Adipose tissue (tissue), 3 donors: ENCODE measurements around the gene NMT2. TPM values are rescaled to one million over a fixed set of nuclear protein-coding genes. Genes with fewer than 3 reads are reported as not detected.
A peak's percentile ranks its signal among the peaks of the same experiment; 100 is the strongest.

Experiments
- H3K27ac ChIP-seq: one replicate; pipeline ENCODE4 v1.5.1; 2013; ENCODE audit warnings: low read depth, low read length
- WGBS, 3 donors: extraction: QIAGEN DNeasy Blood & Tissue Kit; methylation state at CpG; one replicate each; pipeline ENCODE4 v1.1.7; 2013; 5-methylcytosine and 5-hydroxymethylcytosine counted together
- polyA plus RNA-seq, 3 donors: library from polyadenylated mRNA; stranded (reverse); fragments of 200-250 nt; gene quantifications; one replicate each; pipeline ENCODE4 v1.2.3, GENCODE V29; 2013
- donor health status: healthy with polysubstance abuse.
- donor health status: Bipolar disorder and iron deficiency.
- donor health status: healthy.

The NMT2 gene
- polyA plus RNA-seq, 3 donors, result 5.3 to 32.5 (median 18.3) TPM

- 89 to 96% (median 96%) methylated on average over 5 of the region's 5 CpGs for WGBS, 3 donors
- no peak overlapping the region for H3K27ac ChIP-seq
Observed at GRCh38 chr10:15116225-15116624, 52.3 kb downstream of the NMT2 start.

- no peak overlapping the region for H3K27ac ChIP-seq
- WGBS, 3 donors, result 94 to 97% (median 95%) methylated on average over 4 of the region's 4 CpGs
Observed at GRCh38 chr10:15113766-15114165, 54.7 kb downstream of the NMT2 start.

DNA sequence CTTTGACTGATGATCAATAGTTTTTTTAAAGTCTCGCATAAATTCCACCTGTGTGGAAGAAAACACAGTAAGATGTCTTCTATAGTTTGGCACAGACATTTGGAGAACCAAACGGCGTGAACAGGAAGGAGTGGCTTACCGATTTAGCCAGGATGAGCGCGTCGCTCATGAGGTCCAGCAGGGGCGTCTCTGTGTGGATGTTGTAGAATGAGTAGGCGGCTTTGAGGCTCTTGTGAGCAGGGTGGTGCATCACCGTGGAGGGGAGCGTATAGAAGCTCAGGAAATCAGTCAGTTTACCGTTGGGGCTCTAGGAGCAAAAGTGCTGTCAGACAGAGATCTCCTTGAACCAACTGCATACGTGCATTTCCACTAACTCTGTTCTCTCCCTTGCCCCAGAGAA is 55.8 kb downstream of the NMT2 start:
- no peak overlapping the region for H3K27ac ChIP-seq

DNA sequence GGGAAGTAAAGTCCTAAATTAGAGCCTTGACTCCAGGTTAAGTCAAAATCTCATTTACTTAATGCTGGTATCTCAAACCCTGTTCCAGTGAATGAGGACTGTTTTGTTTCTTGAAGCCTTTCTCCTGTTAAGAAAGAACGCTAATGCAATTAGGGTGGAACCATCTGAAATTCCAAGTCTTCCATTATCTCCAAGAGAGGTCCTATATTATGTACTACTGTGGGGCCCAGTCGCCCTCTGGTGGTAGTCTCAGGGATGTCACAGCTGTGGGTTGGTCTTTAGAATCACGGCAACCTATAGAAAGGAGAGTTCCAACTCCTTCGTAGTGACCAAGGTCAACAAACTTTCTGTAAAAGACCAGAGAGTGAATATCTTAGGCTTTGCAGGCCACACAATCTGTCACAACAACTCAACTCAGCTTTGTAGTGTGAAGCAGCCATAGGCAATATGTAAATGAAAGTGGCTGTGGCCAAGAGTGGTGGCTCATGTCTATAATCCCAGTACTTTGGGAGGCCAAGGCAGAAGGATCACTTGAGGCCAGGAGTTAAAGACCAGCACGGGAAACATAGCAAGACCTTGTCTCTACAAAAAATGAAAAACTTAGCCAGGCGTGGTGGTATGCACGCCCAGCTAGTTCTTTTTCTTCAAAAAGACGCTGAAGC is 62.0 kb downstream of the NMT2 start:
- 48 to 53% (median 50%) methylated on average over 8 of the region's 8 CpGs for WGBS, 3 donors

More for the DNA sequence above, 55.8 kb downstream of the NMT2 start:
- WGBS, 3 donors, result 94 to 96% (median 95%) methylated on average over 13 of the region's 13 CpGs

GRCh38 chr10:15103513-15103912 is 65.0 kb downstream of the NMT2 start:
- 83 to 88% (median 87%) methylated on average over 9 of the region's 9 CpGs for WGBS, 3 donors

More for the DNA sequence above, 62.0 kb downstream of the NMT2 start:
- H3K27ac ChIP-seq, result no peak overlapping the region

DNA sequence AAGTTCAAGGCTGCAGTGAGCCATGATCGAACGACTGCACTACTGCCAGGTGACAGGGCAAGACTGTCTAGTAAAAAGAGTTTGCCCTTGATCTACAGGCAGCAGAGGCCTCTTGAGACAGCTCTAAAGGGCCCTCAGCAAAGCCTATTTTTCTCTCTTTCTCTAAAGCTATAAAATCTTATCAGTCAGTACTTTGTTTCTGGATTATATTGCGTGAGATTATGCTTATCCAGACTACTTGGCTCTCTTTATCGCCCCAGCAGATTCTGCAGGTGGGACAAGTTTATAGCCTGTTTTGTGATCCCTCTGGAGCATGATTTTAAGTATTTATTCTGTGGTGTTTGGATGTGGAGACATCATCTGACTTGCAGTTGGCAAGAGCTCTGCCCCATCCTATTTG is 68.6 kb downstream of the NMT2 start:
- H3K27ac ChIP-seq, result no peak overlapping the region
- WGBS, 3 donors, result 50 to 91% (median 81%) methylated on average over 4 of the region's 4 CpGs

More at GRCh38 chr10:15103513-15103912, 65.0 kb downstream of the NMT2 start:
- H3K27ac ChIP-seq, result no peak overlapping the region

- 0% methylated on average over 83 to 84 of the region's 84 CpGs for WGBS, 3 donors
- H3K27ac ChIP-seq, result peak within 1 kb of the TSS; percentile 62
Observed at GRCh38 chr10:15097011-15097812, 71.3 kb downstream of the NMT2 start, which contains the start of gene RPP38. Gene RPP38 (plus strand): TSS chr10:15097355. CDS start chr10:15103315, 5,960 bp downstream.

GRCh38 chr10:15096661-15097010 is 71.9 kb downstream of the NMT2 start:
- 0 to 2% (median 1%) methylated on average over 11 of the region's 11 CpGs for WGBS, 3 donors
- no peak overlapping the region for H3K27ac ChIP-seq

DNA sequence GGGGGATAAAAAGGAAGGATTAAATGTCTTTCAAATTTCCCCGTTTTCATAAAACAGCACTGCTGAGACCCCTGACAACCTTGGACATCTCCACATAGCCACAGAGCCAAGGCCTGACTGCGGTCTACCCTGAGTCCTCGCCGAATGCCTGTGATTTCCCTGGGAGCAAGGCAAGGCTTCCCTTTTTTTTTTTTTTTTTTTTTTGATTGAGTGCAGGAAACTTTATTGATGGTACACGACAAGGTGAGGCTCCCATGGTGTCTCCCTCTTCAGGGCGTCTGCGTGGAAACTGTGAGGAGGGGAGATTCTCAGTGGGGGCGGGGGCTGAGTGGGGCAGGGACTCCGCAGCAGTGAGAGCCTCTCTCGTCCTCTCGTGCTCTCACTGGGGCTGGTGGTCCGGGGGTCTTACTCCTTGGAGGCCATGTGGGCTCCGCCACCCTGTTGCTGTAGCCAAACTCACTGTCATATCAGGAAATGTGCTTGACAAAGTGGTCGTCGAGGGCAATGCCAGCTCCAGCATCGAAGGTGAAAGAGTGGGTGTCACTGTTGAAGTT is 75.6 kb downstream of the NMT2 start:
- H3K27ac ChIP-seq, result no peak overlapping the region
- 88 to 95% (median 89%) methylated on average over 16 of the region's 16 CpGs for WGBS, 3 donors

- WGBS, 3 donors, result 83 to 87% (median 84%) methylated on average over 5 of the region's 5 CpGs
- H3K27ac ChIP-seq, result no peak overlapping the region
Observed at GRCh38 chr10:15091418-15091817, 77.1 kb downstream of the NMT2 start.

GRCh38 chr10:15088428-15089261 is 79.8 kb downstream of the NMT2 start, which contains the start of gene ACBD7:
Gene ACBD7 (minus strand): TSS chr10:15088776. CDS start chr10:15088728, 48 bp downstream.
- no peak within 1 kb of the TSS for H3K27ac ChIP-seq
- WGBS, 3 donors, result 6 to 7% (median 7%) methylated on average over 62 to 63 of the region's 63 CpGs

GRCh38 chr10:15084502-15084922 is 84.0 kb downstream of the NMT2 start:
- WGBS, 3 donors, result 28 to 38% (median 34%) methylated on average over 7 of the region's 7 CpGs
- H3K27ac ChIP-seq, result no peak overlapping the region

- H3K27ac ChIP-seq, result no peak overlapping the region
- WGBS, 3 donors, result 73 to 75% (median 74%) methylated on average over 18 of the region's 18 CpGs
Observed at GRCh38 chr10:15083674-15084501, 84.6 kb downstream of the NMT2 start.

DNA sequence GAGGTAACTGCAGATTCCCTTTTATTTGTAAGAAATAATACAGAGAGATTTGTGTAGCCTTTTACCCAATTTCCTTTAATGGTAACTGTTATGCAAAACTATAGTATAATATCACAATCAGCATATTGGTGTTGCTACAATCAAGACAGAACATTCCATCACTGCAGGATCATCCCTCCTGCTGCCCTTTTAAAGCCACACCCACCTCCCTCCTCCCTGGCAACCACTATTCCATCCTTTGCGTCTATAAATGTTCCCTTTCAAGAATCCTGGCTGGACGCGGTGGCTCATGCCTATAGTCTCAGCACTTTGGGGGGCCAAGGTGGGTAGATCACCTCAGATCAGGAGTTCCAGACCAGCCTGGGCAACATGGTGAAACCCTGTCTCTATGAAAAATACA is 93.1 kb downstream of the NMT2 start:
- no peak overlapping the region for H3K27ac ChIP-seq
- 88 to 96% (median 95%) methylated on average over 3 of the region's 3 CpGs for WGBS, 3 donors

GRCh38 chr10:15072358-15072757 is 96.1 kb downstream of the NMT2 start:
- H3K27ac ChIP-seq, result no peak overlapping the region
- 90 to 96% (median 93%) methylated on average over 5 of the region's 5 CpGs for WGBS, 3 donors

DNA sequence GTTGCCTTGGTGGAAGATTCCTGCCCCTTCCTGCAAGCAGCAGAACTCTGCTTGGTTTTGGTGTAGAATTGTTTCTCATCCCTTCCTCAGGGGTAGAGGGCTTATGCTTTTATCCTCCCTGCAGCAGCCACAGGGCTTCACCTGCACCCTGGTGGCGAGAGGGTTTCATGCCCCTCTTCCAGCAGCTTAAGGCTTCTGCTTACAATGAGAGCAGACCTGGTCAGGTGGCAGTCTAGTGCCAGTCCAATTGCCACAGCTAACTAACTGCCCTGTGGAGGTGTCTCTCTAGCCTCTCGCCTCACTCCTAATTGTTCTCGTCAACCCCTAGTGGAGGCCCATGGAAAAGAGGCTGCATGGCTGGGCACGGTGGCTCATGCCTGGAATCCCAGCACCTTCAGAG is 99.3 kb downstream of the NMT2 start:
- 68 to 83% (median 75%) methylated on average over 4 of the region's 4 CpGs for WGBS, 3 donors
- H3K27ac ChIP-seq, result no peak overlapping the region

GRCh38 chr10:15068802-15069201 is 99.7 kb downstream of the NMT2 start:
- 82 to 92% (median 91%) methylated on average over 3 of the region's 3 CpGs for WGBS, 3 donors
- H3K27ac ChIP-seq, result no peak overlapping the region

- 85 to 94% (median 89%) methylated on average over 5 of the region's 5 CpGs for WGBS, 3 donors
Observed at GRCh38 chr10:15067154-15067553, 101.3 kb downstream of the NMT2 start.

More at GRCh38 chr10:15067154-15067553, 101.3 kb downstream of the NMT2 start:
- no peak overlapping the region for H3K27ac ChIP-seq
